Spleen (tissue), 7 donors: Measurements from ENCODE around the gene CASQ2.

Experiments
- CTCF ChIP-seq, 11 experiments: fragments of 200-600 bp in 7 of 11; fragments of 450-650 bp in 4 of 11; sonication (generic) in 4 of 11; IDR thresholded peaks in 8 of 11; conservative IDR thresholded peaks in 3 of 11; 1 replicate in 7 of 11; 2 replicates in 4 of 11; pipeline versions ENCODE4 v1.4.0 to v1.8.0; 2016 to 2021; ENCODE audit warnings: antibody characterized with exemption in 11 of 11, inconsistent platforms in 4 of 11, mild to moderate bottlenecking in 1 of 11
- POLR2A ChIP-seq, 3 donors: fragments of 450-650 bp; IDR thresholded peaks; one replicate each; pipeline ENCODE4 v1.5.1; 2017; ENCODE audit warnings: antibody characterized with exemption in 3 of 3, mild to moderate bottlenecking in 1 of 3
- donor health status: DM: no; HTN: no; CAD: no; lungs with moderate emphysema.
- donor health status: DM: no; HTN: no; CAD: no.
- donor health status: DM: no; HTN: no; CAD: no.

- TF ChIP-seq CTCF (IDR thresholded peaks at IDR 0.05 in 8 of 11, conservative IDR thresholded peaks at IDR 0.05 in 3 of 11), result no peak
- TF ChIP-seq POLR2A (IDR thresholded peaks at IDR 0.05), result no peak
These were observed 89.3 kb downstream of the CASQ2 start for GRCh38 chr1:115679141-115679611.
